Adrenal gland (tissue), 12 donors: ENCODE measurements around the gene CLDN20. TPM values are rescaled to one million over a fixed set of nuclear protein-coding genes. Genes with fewer than 3 reads are reported as not detected.

Source experiments
- DNase-seq, 7 donors: peaks; one replicate each; pipeline ENCODE4 v3.0.0-alpha.2; 2019 to 2020
- H3K27ac ChIP-seq, 5 donors: fragments of 200-600 bp; sonication (generic) in 4 of 5; 1 replicate in 3 of 5; 2 replicates in 2 of 5; pipeline versions ENCODE4 v1.5.1 to v1.8.0; 2016 to 2020; ENCODE audit warnings: mild to moderate bottlenecking in 1 of 5
- H3K27me3 ChIP-seq: fragments of 200-600 bp; 2 replicates; pipeline ENCODE4 v1.8.0; 2021
- H3K36me3 ChIP-seq, 2 donors: fragments of 200-600 bp; replicated peaks in 1 of 2; 1 replicate in 1 of 2; 2 replicates in 1 of 2; pipeline versions ENCODE4 v1.5.1 to v1.8.0; 2018 to 2022
- H3K4me1 ChIP-seq, 2 donors: fragments of 200-600 bp; replicated peaks in 1 of 2; 1 replicate in 1 of 2; 2 replicates in 1 of 2; pipeline versions ENCODE4 v1.5.1 to v1.8.0; 2018 to 2021
- H3K4me3 ChIP-seq, 4 donors: fragments of 200-600 bp; sonication (generic) in 3 of 4; one replicate each; pipeline ENCODE4 v1.5.1; 2016 to 2018
- H3K9me3 ChIP-seq, 3 donors: fragments of 200-600 bp; sonication (generic) in 1 of 3; replicated peaks in 1 of 3; 1 replicate in 2 of 3; 2 replicates in 1 of 3; pipeline versions ENCODE4 v1.5.1 to v1.8.0; 2016 to 2021
- CTCF ChIP-seq, 6 experiments: fragments of 450-650 bp in 4 of 6; fragments of 200-600 bp in 2 of 6; sonication (generic) in 1 of 6; IDR thresholded peaks; 1 replicate in 5 of 6; 2 replicates in 1 of 6; pipeline versions ENCODE4 v1.5.1 to v1.8.0; 2016 to 2021; ENCODE audit warnings: antibody characterized with exemption in 6 of 6, mild to moderate bottlenecking in 2 of 6, moderate library complexity in 1 of 6
- POLR2A ChIP-seq, 2 donors: fragments of 450-650 bp; IDR thresholded peaks; one replicate each; pipeline ENCODE4 v1.6.1; 2017; ENCODE audit warnings: antibody characterized with exemption in 2 of 2, mild to moderate bottlenecking in 2 of 2, moderate library complexity in 1 of 2
- WGBS, 4 donors: extraction: QIAGEN DNeasy Blood & Tissue Kit in 2 of 4; methylation state at CpG; one replicate each; pipeline versions ENCODE4 v1.1.5 to v1.1.7; 2013 to 2017; 5-methylcytosine and 5-hydroxymethylcytosine counted together
- intact Hi-C, 2 donors: fragments of 100-400 bp; cut with DNase I; formaldehyde crosslinking; loops; one replicate each; pipeline versions ENCODE4 v1.14.1 to v1.15.0; 2022 to 2023
- polyA plus RNA-seq, 3 donors: library from polyadenylated mRNA; stranded (reverse); fragments of 200-250 nt in 2 of 3; fragments of 350-450 nt in 1 of 3; fragmentation: Illumina TruSeq in 1 of 3; extraction: RNeasy Lipid Tissue Mini Kit (QIAGEN cat#74804) in 1 of 3; gene quantifications; one replicate each; pipeline ENCODE4 v1.2.3, GENCODE V29; 2013 to 2014
- total RNA-seq, 9 donors: library from RNA; depleted of rRNA in 4 of 9; stranded (reverse); fragments of >200 nt in 4 of 9; fragments of 120-200 nt in 1 of 9; fragmentation: NEBNext Ultra II Directional in 1 of 9; extraction: Animal tissue kit (Norgen Biotek cat#: 25700) in 1 of 9; gene quantifications; one replicate each; pipeline versions ENCODE4 v1.1.0 to v1.2.4, GENCODE V29; 2013 to 2023
- donor health status: healthy with polysubstance abuse.
- donor health status: Bipolar disorder and iron deficiency.
- donor health status: DM: yes; HTN: yes; CAD: no.
- donor health status: DM: no; HTN: no; CAD: no.
- donor health status: DM: no; HTN: no; CAD: no.
- donor health status: DM: yes; HTN: yes; CAD: no.

The CLDN20 gene
- total and polyA plus RNA-seq, 12 donors, result not detected

GRCh38 chr6:155234167-155234566 lies 29.6 kb upstream of the CLDN20 start:
- no peak for DNase-seq
- Histone ChIP-seq H3K27me3 (no peaks in the 10 kb centered on the region), H3K36me3 (no peaks in the 10 kb centered on the region), H3K9me3 (no peaks in the 10 kb centered on the region), H3K4me3 (no peak overlapping the region), H3K27ac (no peak overlapping the region), H3K4me1 (no peaks in the 10 kb centered on the region)
- no peak for TF ChIP-seq POLR2A (IDR thresholded peaks at IDR 0.05)
- TF ChIP-seq CTCF (IDR thresholded peaks at IDR 0.05), result no peak
- intact Hi-C loops, result no loop called here
- WGBS, 4 donors, result 77 to 97% (median 88%) methylated on average over 3 to 4 of the region's 4 CpGs

- Histone ChIP-seq H3K27me3 (no peaks in the 10 kb centered on the region), H3K27ac (no peak overlapping the region), H3K36me3 (no peaks in the 10 kb centered on the region), H3K4me1 (no peaks in the 10 kb centered on the region), H3K4me3 (no peak overlapping the region), H3K9me3 (no peaks in the 10 kb centered on the region)
- no peak for DNase-seq
- 77 to 95% (median 88%) methylated on average over 4 of the region's 4 CpGs for WGBS, 4 donors
- TF ChIP-seq CTCF (IDR thresholded peaks at IDR 0.05) (no peak), POLR2A (IDR thresholded peaks at IDR 0.05) (no peak)
- intact Hi-C loops, result no loop called here
Observed at GRCh38 chr6:155234687-155235086, 29.1 kb upstream of the CLDN20 start.

- intact Hi-C loops, result no loop called here
- H3K4me3 ChIP-seq, result no peak overlapping the region
- no peak for DNase-seq
- no peaks in the 10 kb centered on the region for H3K27me3 ChIP-seq
- TF ChIP-seq CTCF (IDR thresholded peaks at IDR 0.05), result no peak
- no peak for TF ChIP-seq POLR2A (IDR thresholded peaks at IDR 0.05)
- H3K27ac ChIP-seq, result no peak overlapping the region
- 72 to 89% (median 81%) methylated on average over 4 to 5 of the region's 5 CpGs for WGBS, 4 donors
- no peaks in the 10 kb centered on the region for H3K4me1 ChIP-seq
- H3K9me3 ChIP-seq, result no peaks in the 10 kb centered on the region
- no peaks in the 10 kb centered on the region for H3K36me3 ChIP-seq
Observed at GRCh38 chr6:155235087-155235486, 28.7 kb upstream of the CLDN20 start.

GRCh38 chr6:155237613-155238012 lies 26.2 kb upstream of the CLDN20 start:
- H3K36me3 ChIP-seq, result no peaks in the 10 kb centered on the region
- no peak for DNase-seq
- H3K27ac ChIP-seq, result no peak overlapping the region
- H3K9me3 ChIP-seq, result no peaks in the 10 kb centered on the region
- WGBS, 4 donors, result 97 to 100% (median 100%) methylated on average over 1 of the region's 1 CpG; no CpG with 5 or more reads in 1 of the 4 donors
- no peaks in the 10 kb centered on the region for H3K4me1 ChIP-seq
- intact Hi-C loops, result no loop called here
- H3K4me3 ChIP-seq, result no peak overlapping the region
- TF ChIP-seq POLR2A (IDR thresholded peaks at IDR 0.05) (no peak), CTCF (IDR thresholded peaks at IDR 0.05) (no peak)
- no peaks in the 10 kb centered on the region for H3K27me3 ChIP-seq
